Measurements from ENCODE around the gene MTOR.
A peak's percentile ranks its signal among the peaks of the same experiment; 100 is the strongest.
"Not testable (repeated sequence)": the region's sequence is repeated elsewhere in the genome, so short reads cannot be mapped to it uniquely, and the experiment has no call there.

MTOR gene

GRCh38 chr1:11272544-11272831 is 10.1 kb upstream of the MTOR start:
- H3K4me1 ChIP-seq: peaks cover 28 to 35% (median 29%) of the 10 kb centered on the region in 10 experiments
- TF ChIP-seq Cebpa-rat (IDR thresholded peaks at IDR 0.05): no peak
- peaks cover 0 to 26% (median 0%) of the 10 kb centered on the region in 11 experiments; a peak in 5 of 22 replicates for H4K20me1 ChIP-seq
- no peaks in the 10 kb centered on the region for H3K27me3 ChIP-seq
- H3K9me3 ChIP-seq (replicated peaks in 1 of 11): no peaks in the 10 kb centered on the region
- H3K27ac ChIP-seq: no peak overlapping the region
- H3K36me3 ChIP-seq: peaks cover 0 to 24% (median 14%) of the 10 kb centered on the region in 11 experiments; a peak in 16 of 22 replicates
- H3K9ac ChIP-seq: peak overlapping the region in 3 of 11 experiments; percentile 37 to 50 (median 50); a peak in 3 of 22 replicates
- H3K4me2 ChIP-seq: peak overlapping the region; percentile 32 to 81 (median 58); a peak in 18 of 22 replicates
- H3K4me3 ChIP-seq: peak overlapping the region in 5 of 10 experiments; percentile 15 to 52 (median 34); a peak in 7 of 20 replicates

DNA sequence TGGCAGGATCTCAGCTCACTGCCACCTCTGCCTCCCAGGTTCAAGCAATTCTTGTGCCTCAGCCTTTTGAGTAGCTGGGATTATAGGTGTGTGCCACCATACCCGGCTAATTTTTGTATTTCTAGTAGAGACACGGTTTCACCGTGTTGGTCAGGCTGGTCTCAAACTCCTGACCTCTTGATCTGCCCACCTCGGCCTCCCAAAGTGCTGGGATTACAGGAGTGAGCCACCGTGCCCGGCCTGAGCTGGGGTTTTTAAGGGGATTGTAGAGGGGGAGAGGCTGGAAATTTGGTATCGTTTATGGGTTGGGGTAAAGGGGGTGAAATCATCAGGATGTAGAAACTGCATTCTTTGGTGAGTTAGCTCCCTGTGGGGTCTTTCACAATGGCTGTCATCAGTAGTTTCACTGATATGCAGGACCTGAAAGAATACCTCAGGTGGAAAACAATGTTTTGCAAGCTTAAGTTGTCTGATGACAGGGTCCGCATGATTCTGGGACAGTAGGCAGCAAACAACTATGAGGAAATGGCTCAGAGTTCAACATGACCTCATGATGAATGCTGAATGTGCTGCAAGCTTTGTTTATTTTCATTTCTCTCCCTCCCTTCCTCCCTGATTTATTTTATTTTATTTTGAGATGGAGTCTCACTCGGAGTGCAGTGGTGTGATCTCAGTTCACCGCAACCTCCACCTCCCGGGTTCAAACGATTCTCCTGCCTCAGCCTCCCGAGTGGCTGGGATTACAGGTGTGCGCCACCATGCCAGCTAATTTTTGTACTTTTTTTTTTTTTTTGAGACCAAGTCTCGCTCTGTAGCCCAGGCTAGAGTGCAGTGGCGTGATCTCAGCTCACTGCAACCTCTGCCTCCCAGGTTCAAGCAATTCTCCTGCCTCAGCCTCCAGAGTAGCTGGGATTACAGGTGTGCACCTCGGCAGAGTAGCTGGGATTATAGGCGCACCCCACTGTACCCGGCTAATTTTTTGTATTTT is 5.3 kb upstream of the MTOR start:
- not testable (repeated sequence) for H3K27me3 ChIP-seq; H4K20me1 ChIP-seq; H3K9ac ChIP-seq; H3K4me2 ChIP-seq; H3K4me3 ChIP-seq; H3K27ac ChIP-seq; H3K9me3 ChIP-seq (replicated peaks in 1 of 11); H3K36me3 ChIP-seq
- peaks cover 0 to 11% (median 6%) of the 10 kb centered on the region in 10 experiments; a peak in 17 of 20 replicates for H3K4me1 ChIP-seq

DNA sequence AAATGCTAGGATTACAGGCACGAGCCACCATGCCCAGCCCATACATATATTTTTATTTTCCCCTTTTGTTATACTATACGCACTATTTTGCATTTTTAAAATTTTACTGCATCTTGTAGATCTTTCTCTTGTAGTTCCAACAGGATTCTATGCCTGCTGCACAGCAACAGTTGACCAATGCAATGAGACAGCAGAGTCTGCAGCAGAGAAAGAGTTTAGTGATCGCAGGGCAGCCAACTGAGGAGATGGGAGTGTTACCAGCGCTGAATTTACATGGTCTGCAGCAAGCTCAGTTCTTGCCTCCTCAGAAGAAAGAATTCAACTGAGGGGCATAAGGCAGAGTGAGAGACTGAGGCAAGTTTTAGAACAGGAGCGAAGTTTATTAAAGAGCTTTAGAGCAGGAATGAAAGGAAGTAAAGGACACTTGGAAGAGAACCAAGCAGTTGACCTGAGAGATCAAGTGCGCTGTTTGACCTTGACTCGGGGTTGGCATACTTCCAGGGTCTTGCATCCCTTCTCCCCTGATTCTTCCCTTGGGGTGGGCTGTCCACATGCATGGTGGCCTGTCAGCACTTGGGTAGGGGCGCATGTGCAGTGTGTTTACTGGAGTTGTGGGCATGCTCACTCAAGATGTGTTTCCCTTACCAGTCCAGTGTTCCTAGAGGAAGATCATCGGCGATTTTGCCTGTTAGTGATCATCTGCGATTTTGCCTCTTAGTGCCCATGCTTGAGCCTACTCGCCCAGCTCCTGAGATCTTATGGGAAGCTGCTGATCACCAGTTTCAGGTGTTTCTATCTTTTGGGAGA is 4.1 kb upstream of the MTOR start:
- Histone ChIP-seq H3K4me3 (no peak overlapping the region), H3K4me1 (peaks cover 3 to 10% (median 8%) of the 10 kb centered on the region in 10 experiments), H3K27me3 (no peaks in the 10 kb centered on the region), H4K20me1 (no peaks in the 10 kb centered on the region; a peak in 1 of 22 replicates), H3K9ac (no peak overlapping the region), H3K36me3 (no peaks in the 10 kb centered on the region), H3K27ac (no peak overlapping the region), H3K4me2 (no peak overlapping the region), H3K9me3 (replicated peaks in 1 of 11) (no peaks in the 10 kb centered on the region)
- no peak for TF ChIP-seq Cebpa-rat (IDR thresholded peaks at IDR 0.05)

DNA sequence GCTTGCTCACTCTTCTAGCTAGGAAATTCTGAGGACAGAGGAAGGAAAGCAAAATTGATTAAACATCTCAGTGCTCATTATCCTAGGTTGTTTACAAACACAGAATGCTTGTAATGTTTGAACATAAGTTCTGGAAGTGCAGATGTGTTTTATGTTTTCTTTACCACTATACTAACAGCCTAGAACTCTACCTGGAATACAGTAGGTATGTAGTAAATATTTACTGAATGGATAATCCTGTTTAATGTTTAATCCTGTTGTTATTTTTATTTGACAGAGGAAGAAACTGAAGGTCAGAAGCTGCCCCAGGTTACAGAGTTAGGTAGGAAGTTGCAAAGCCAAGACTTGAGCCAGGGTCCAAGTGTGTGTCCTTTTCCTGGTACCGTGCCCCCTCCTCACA is 6.1 kb downstream of the MTOR start:
- Histone ChIP-seq H3K27ac (no peak overlapping the region), H3K9ac (no peak overlapping the region), H3K9me3 (replicated peaks in 1 of 11) (no peaks in the 10 kb centered on the region), H3K4me3 (no peak overlapping the region), H3K36me3 (peaks cover 83 to 89% (median 85%) of the 10 kb centered on the region in 11 experiments), H3K4me2 (no peak overlapping the region), H4K20me1 (peaks cover 0 to 24% (median 4%) of the 10 kb centered on the region in 11 experiments; a peak in 5 of 22 replicates), H3K4me1 (peaks cover 6 to 8% (median 7%) of the 10 kb centered on the region in 10 experiments), H3K27me3 (no peaks in the 10 kb centered on the region)
- no peak for TF ChIP-seq Cebpa-rat (IDR thresholded peaks at IDR 0.05)

GRCh38 chr1:11253226-11253625 is 9.1 kb downstream of the MTOR start:
- no peak overlapping the region for H3K4me2 ChIP-seq
- H3K27ac ChIP-seq: no peak overlapping the region
- no peaks in the 10 kb centered on the region for H3K4me1 ChIP-seq
- no peak overlapping the region for H3K4me3 ChIP-seq
- peaks cover 82 to 89% (median 87%) of the 10 kb centered on the region in 11 experiments for H3K36me3 ChIP-seq
- H4K20me1 ChIP-seq: peaks cover 0 to 19% (median 8%) of the 10 kb centered on the region in 11 experiments; a peak in 6 of 22 replicates
- no peak overlapping the region for H3K9ac ChIP-seq
- no peaks in the 10 kb centered on the region for H3K27me3 ChIP-seq
- peaks cover 0 to 10% (median 4%) of the 10 kb centered on the region in 11 experiments; a peak in 8 of 22 replicates for H3K9me3 ChIP-seq (replicated peaks in 1 of 11)
- TF ChIP-seq Cebpa-rat (IDR thresholded peaks at IDR 0.05): no peak

GRCh38 chr1:11252538-11252937 is 9.8 kb downstream of the MTOR start:
- no peak overlapping the region for H3K27ac ChIP-seq

DNA sequence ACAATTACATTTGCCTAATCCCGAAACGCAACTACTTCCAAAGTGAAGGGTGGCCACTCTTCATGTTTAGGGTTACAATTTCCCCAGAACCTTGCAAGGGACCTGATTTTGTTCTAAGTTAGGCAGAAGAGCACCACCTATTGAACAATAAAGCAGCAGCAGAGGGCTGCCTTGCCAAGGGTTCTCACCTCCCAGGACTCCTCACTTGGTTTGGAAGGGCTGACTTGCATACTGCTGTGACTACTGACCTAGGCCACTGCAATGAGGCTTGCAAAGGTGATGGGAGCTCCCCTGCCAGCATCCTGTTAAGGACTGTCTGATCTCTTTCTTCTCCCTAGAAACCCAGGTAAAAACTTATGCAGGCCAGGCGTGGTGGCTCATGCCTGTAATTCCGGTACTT is 14.2 kb downstream of the MTOR start:
- no peak overlapping the region for H3K4me2 ChIP-seq
- no peaks in the 10 kb centered on the region for H3K27me3 ChIP-seq
- no peak for TF ChIP-seq Cebpa-rat (IDR thresholded peaks at IDR 0.05)
- H3K27ac ChIP-seq: no peak overlapping the region
- no peak overlapping the region for H3K9ac ChIP-seq
- peaks cover 79 to 89% (median 86%) of the 10 kb centered on the region in 11 experiments for H3K36me3 ChIP-seq
- H3K4me1 ChIP-seq: peaks cover 0 to 22% (median 10%) of the 10 kb centered on the region in 10 experiments; a peak in 11 of 20 replicates
- no peak overlapping the region for H3K4me3 ChIP-seq
- peaks cover 0 to 10% (median 4%) of the 10 kb centered on the region in 11 experiments; a peak in 8 of 22 replicates for H3K9me3 ChIP-seq (replicated peaks in 1 of 11)
- peaks cover 0 to 31% (median 12%) of the 10 kb centered on the region in 11 experiments; a peak in 6 of 22 replicates for H4K20me1 ChIP-seq

More at GRCh38 chr1:11252538-11252937, 9.8 kb downstream of the MTOR start:
- H3K36me3 ChIP-seq: peaks cover 82 to 89% (median 87%) of the 10 kb centered on the region in 11 experiments
- no peak overlapping the region for H3K4me2 ChIP-seq
- H3K9me3 ChIP-seq (replicated peaks in 1 of 11): peaks cover 0 to 10% (median 4%) of the 10 kb centered on the region in 11 experiments; a peak in 8 of 22 replicates
- no peak for TF ChIP-seq Cebpa-rat (IDR thresholded peaks at IDR 0.05)
- H3K4me3 ChIP-seq: no peak overlapping the region
- H3K27me3 ChIP-seq: no peaks in the 10 kb centered on the region
- peaks cover 0 to 4% (median 0%) of the 10 kb centered on the region in 10 experiments; a peak in 3 of 20 replicates for H3K4me1 ChIP-seq
- peaks cover 0 to 19% (median 10%) of the 10 kb centered on the region in 11 experiments; a peak in 6 of 22 replicates for H4K20me1 ChIP-seq
- no peak overlapping the region for H3K9ac ChIP-seq

DNA sequence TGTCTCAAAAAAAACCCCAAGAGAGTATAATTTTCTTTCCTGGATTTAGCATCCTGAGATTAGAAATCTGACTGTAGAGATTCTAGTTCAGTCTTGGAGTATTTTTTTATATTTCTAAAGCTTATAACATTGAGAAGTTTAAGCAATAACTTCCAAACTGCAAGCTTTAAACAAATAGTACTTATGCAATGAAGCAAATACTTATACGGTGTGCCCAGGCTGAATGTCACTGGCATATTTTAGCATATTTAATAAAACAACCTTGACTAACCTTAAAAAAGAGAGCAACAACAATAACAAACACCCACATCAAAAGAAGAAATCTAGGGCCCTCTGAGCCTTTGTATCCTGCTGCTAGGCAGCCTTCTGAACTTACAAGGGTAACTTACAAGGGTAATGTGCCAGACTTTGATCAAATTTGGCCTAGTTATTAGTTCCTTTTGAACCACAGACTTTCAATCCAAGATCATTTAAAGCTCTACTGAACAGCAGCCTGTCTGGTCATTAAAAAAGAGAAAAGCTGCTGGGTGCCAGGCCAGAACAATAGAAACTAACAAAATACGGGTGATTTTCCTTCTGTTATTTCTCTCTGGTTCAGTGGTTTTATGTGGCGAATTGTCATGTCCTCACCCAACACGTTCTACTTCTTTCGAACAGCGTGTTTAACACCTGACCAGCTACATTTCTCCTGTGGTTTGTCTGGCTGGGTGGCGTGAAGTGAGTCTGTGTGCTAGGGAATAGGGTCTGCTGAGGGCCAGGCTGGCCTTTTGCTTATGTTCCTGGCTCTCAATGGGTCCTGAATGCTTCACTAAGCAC is 16.2 kb downstream of the MTOR start:
- Histone ChIP-seq H3K27me3 (no peaks in the 10 kb centered on the region), H3K4me2 (peak overlapping the region in 6 of 11 experiments; percentile 1 to 67 (median 52); a peak in 9 of 22 replicates), H3K9me3 (replicated peaks in 1 of 11) (peaks cover 0 to 9% (median 3%) of the 10 kb centered on the region in 11 experiments; a peak in 8 of 22 replicates), H3K36me3 (peaks cover 77 to 88% (median 85%) of the 10 kb centered on the region in 11 experiments), H3K27ac (no peak overlapping the region), H3K9ac (peak overlapping the region in 6 of 11 experiments; percentile 9 to 35 (median 24); a peak in 6 of 22 replicates), H3K4me1 (peaks cover 0 to 23% (median 10%) of the 10 kb centered on the region in 10 experiments; a peak in 11 of 20 replicates), H4K20me1 (peaks cover 0 to 43% (median 11%) of the 10 kb centered on the region in 11 experiments; a peak in 10 of 22 replicates), H3K4me3 (no peak overlapping the region)
- TF ChIP-seq Cebpa-rat (IDR thresholded peaks at IDR 0.05): no peak

Data from BLaER1 treated with 17β-estradiol and CSF1 and Interleukin-3, amounts not matched to agents 10 nM and 100 nM (cell line).